HPDE6-E6E7 (cell line): Measurements from ENCODE around the gene BSND.

Experiments
- DNase-seq: peaks from one replicate; pipeline ENCODE4 v3.0.0; 2011; ENCODE audit warnings: missing footprints; ENCODE audit errors: extremely low spot score

Gene BSND

GRCh38 chr1:55060133-55060999, 61.6 kb downstream of the BSND start:
- DNase-seq = no peak

- DNase-seq = no peak
Observed at GRCh38 chr1:55061000-55061705, 62.4 kb downstream of the BSND start.
